Upper lobe of left lung (tissue), 4 donors: Measurements from ENCODE around the gene GPR75.

Source experiments
- POLR2AphosphoS5 ChIP-seq, 2 donors: sonication (generic); formaldehyde crosslinking; IDR thresholded peaks; one replicate each; pipeline ENCODE4 v1.5.1; 2017; ENCODE audit warnings: antibody characterized with exemption in 2 of 2
- TF ChIP-seq, protein P1 (sequence below), 6 experiments: fragments of 450-650 bp in 4 of 6; fragments of 200-600 bp in 2 of 6; sonication (generic) in 2 of 6; IDR thresholded peaks; one replicate each; pipeline ENCODE4 v1.5.1; 2016 to 2019; ENCODE audit warnings: antibody characterized with exemption in 6 of 6

DNA sequence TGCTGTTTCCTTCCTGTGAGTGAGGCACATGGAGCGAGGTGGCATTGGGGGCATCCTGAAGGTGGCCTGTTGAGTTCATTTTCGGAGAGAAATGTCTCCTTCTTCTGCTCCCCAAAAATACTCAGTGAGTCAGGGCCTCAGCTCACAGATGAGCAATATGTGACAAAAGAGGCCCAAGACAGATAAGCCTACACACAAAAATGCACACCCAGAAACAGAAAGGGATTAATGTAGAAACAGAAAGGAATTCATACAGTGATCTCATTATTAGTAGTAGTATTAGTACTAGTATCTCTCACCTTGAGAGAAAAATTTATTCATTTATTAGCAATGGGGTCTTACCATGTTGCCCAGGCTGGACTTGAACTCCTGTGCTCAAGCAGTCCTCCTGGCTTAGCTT lies 5.1 kb downstream of the GPR75 start:
- TF ChIP-seq, protein P1, sequence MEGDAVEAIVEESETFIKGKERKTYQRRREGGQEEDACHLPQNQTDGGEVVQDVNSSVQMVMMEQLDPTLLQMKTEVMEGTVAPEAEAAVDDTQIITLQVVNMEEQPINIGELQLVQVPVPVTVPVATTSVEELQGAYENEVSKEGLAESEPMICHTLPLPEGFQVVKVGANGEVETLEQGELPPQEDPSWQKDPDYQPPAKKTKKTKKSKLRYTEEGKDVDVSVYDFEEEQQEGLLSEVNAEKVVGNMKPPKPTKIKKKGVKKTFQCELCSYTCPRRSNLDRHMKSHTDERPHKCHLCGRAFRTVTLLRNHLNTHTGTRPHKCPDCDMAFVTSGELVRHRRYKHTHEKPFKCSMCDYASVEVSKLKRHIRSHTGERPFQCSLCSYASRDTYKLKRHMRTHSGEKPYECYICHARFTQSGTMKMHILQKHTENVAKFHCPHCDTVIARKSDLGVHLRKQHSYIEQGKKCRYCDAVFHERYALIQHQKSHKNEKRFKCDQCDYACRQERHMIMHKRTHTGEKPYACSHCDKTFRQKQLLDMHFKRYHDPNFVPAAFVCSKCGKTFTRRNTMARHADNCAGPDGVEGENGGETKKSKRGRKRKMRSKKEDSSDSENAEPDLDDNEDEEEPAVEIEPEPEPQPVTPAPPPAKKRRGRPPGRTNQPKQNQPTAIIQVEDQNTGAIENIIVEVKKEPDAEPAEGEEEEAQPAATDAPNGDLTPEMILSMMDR (IDR thresholded peaks at IDR 0.05): no peak
- TF ChIP-seq POLR2AphosphoS5 (IDR thresholded peaks at IDR 0.05): no peak
